Ishikawa (cell line): ENCODE data around the gene IP6K1.

Source experiments
- CEBPB ChIP-seq: IDR thresholded peaks from 2 replicates; pipeline ENCODE4 v1.6.1; 2012
- CREB1 ChIP-seq: IDR thresholded peaks from 2 replicates; pipeline ENCODE4 v1.6.1; 2012; ENCODE audit warnings: low read depth
- EGR1 ChIP-seq: IDR thresholded peaks from 2 replicates; pipeline ENCODE4 v1.6.1; 2012
- EP300 ChIP-seq: IDR thresholded peaks from 2 replicates; pipeline ENCODE4 v1.6.1; 2012; ENCODE audit warnings: borderline replicate concordance
- FOXM1 ChIP-seq: IDR thresholded peaks from 2 replicates; pipeline ENCODE4 v1.6.1; 2012; ENCODE audit warnings: low read depth, borderline replicate concordance
- MAX ChIP-seq: IDR thresholded peaks from 2 replicates; pipeline ENCODE4 v1.6.1; 2012
- NFIC ChIP-seq: IDR thresholded peaks from 2 replicates; pipeline ENCODE4 v1.6.1; 2012
- RAD21 ChIP-seq: IDR thresholded peaks from 2 replicates; pipeline ENCODE4 v1.6.1; 2012; ENCODE audit warnings: low read depth
- TAF1 ChIP-seq: IDR thresholded peaks from 2 replicates; pipeline ENCODE4 v1.6.1; 2012; ENCODE audit warnings: low read depth, mild to moderate bottlenecking
- TCF12 ChIP-seq: IDR thresholded peaks from 2 replicates; pipeline ENCODE4 v1.6.1; 2012; ENCODE audit warnings: low read depth
- TEAD4 ChIP-seq: IDR thresholded peaks from 2 replicates; pipeline ENCODE4 v1.6.1; 2012
- YY1 ChIP-seq: IDR thresholded peaks from 2 replicates; pipeline ENCODE4 v1.6.1; 2012; ENCODE audit warnings: low read depth
- ZBTB7A ChIP-seq: IDR thresholded peaks from 2 replicates; pipeline ENCODE4 v1.6.1; 2012; ENCODE audit warnings: low read depth
- TF ChIP-seq, protein P1 (sequence below): IDR thresholded peaks from 2 replicates; pipeline ENCODE4 v1.6.1; 2012
- TF ChIP-seq, protein P2 (sequence below): IDR thresholded peaks from 2 replicates; pipeline ENCODE4 v1.6.1; 2012; ENCODE audit warnings: low read depth, mild to moderate bottlenecking

Gene IP6K1

GRCh38 chr3:49803465-49804140 is 17.3 kb upstream of the IP6K1 start:
- TF ChIP-seq, protein P1, sequence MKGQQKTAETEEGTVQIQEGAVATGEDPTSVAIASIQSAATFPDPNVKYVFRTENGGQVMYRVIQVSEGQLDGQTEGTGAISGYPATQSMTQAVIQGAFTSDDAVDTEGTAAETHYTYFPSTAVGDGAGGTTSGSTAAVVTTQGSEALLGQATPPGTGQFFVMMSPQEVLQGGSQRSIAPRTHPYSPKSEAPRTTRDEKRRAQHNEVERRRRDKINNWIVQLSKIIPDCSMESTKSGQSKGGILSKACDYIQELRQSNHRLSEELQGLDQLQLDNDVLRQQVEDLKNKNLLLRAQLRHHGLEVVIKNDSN, result no peak
- TF ChIP-seq EGR1 (no peak), TEAD4 (0 out of 2 replicates have a peak, but pooled peaks have one; percentile 34), MAX (0 out of 2 replicates have a peak, but pooled peaks have one; percentile 12), RAD21 (no peak)

DNA sequence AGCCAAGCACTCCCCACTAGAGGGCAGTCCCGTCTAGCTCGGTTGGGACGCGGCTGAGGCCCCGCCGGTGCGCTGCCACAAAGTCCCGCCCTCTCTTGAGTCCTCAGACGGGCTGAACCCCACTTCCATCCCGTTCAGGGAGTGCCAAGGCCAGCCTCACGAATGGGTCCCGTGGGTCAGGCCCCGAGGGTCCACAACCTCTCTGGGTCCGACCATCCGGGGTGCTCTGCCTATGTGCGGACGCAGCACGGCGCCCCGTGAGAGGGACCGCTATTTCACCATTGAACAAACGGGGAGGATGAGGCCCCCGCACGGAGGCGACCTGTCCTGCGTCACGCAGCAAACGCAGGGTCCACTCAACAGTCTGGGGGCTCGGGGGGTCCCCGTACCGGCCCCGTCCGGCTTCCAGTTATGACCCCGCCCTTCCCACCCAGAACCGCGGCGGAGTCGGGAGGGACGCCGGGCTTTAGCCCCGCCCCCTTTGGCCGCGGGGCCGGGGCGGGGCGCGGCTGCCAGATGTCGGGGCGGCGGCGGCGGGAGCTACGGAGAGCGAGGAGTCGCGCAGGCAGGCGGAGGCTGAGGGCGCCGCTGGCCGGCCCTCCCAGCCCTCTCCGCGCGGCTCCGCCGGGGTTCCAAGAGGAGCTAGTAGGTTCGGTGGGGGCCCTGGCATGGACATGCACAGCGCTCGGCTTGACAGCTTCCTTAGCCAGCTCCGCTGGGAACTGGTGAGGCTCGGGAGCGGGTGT is 16.6 kb upstream of the IP6K1 start, which contains the start of gene INKA1:
Gene INKA1, plus strand, starts transcription at position 543 of the 746 bp plus-strand sequence. Its CDS starts 132 bp downstream, at position 675.
- TF ChIP-seq, protein P1, result no peak
- no peak for TF ChIP-seq CEBPB
- TF ChIP-seq EGR1, result no peak
- TF ChIP-seq, protein P2, sequence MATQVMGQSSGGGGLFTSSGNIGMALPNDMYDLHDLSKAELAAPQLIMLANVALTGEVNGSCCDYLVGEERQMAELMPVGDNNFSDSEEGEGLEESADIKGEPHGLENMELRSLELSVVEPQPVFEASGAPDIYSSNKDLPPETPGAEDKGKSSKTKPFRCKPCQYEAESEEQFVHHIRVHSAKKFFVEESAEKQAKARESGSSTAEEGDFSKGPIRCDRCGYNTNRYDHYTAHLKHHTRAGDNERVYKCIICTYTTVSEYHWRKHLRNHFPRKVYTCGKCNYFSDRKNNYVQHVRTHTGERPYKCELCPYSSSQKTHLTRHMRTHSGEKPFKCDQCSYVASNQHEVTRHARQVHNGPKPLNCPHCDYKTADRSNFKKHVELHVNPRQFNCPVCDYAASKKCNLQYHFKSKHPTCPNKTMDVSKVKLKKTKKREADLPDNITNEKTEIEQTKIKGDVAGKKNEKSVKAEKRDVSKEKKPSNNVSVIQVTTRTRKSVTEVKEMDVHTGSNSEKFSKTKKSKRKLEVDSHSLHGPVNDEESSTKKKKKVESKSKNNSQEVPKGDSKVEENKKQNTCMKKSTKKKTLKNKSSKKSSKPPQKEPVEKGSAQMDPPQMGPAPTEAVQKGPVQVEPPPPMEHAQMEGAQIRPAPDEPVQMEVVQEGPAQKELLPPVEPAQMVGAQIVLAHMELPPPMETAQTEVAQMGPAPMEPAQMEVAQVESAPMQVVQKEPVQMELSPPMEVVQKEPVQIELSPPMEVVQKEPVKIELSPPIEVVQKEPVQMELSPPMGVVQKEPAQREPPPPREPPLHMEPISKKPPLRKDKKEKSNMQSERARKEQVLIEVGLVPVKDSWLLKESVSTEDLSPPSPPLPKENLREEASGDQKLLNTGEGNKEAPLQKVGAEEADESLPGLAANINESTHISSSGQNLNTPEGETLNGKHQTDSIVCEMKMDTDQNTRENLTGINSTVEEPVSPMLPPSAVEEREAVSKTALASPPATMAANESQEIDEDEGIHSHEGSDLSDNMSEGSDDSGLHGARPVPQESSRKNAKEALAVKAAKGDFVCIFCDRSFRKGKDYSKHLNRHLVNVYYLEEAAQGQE, result no peak
- TF ChIP-seq NFIC, result no peak; the same call in 1 of the 2 replicates
- TF ChIP-seq RAD21, result peak; percentile 89
- no peak for TF ChIP-seq TCF12
- TF ChIP-seq EP300, result no peak; the same call in 1 of the 2 replicates
- TF ChIP-seq MAX, result peak; percentile 43
- 0 out of 2 replicates have a peak, but pooled peaks have one; percentile 15 for TF ChIP-seq YY1
- no peak for TF ChIP-seq CREB1
- no peak for TF ChIP-seq TAF1
- TF ChIP-seq ZBTB7A, result peak; percentile 76; the same call in 1 of the 2 replicates
- no peak for TF ChIP-seq FOXM1
- TF ChIP-seq TEAD4, result no peak

DNA sequence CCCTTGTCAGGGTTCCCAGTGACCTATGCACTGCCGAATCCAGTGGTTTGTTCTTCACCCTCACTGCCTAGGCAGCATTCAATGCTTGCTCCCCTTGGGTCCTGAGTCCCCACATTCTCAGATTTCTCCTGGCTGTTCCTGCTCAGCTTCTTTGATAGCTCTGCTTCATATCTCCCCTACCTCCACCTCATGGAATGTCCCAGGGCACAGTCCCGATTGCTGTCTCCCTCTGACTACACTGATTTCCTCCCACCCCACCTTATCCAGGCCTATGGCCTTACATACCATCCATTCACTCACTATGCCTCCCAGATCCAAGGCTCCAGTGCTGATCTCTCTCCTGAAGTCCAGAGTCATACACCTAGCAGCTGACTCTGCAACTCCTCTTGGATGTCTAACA is 14.8 kb upstream of the IP6K1 start:
- TF ChIP-seq FOXM1 (no peak), MAX (no peak), TCF12 (no peak), RAD21 (no peak), TEAD4 (no peak), TAF1 (no peak), CREB1 (no peak), CEBPB (no peak), EGR1 (no peak), YY1 (no peak), NFIC (no peak)
- TF ChIP-seq, protein P1, result no peak

DNA sequence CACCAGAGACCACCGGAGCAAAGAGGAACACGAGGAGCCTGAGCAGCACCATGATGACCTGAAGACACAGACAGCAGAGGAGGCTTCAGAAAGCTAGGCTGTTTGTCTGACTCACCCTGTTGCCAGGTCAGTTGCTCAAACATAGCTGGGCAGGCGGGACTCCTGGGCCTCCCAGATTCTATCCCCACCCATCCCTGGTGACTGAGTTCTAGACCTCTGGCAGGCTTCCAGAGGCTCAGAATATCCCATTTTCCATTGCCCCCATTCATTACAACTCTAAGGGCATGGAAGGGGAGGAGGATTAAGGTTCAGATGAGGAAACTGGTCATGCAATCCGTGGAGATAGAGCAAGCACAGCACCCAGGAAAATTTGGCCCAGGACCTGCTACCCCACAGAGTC is 13.4 kb upstream of the IP6K1 start, which contains the start of gene CDHR4:
Gene CDHR4, minus strand, starts transcription at position 113 of the 400 bp plus-strand sequence. Its CDS starts 61 bp downstream, at position 52.
- TF ChIP-seq, protein P1, result no peak
- TF ChIP-seq TEAD4 (no peak), NFIC (no peak), ZBTB7A (no peak), TCF12 (no peak)

DNA sequence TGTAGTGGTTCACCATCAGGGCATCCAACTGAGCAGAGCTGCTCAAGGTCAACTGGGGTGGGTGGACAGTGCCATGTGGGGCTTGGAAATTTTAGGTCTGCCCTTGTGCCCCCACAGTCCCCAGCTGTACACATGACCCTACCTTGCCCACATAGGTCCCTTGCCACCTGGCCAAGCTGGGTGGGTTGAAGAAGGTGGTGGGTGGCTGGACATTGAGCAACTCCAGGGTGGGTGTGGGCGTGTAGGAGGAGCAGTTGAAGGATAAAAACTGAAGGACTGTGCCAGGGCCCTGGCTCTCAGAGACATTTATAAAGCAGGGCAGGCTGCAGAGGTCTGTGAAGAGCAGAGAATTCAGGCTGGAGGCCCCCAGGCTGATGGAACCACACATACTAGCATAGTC is 12.8 kb upstream of the IP6K1 start:
- TF ChIP-seq EP300 (no peak), TAF1 (no peak), TCF12 (no peak), CEBPB (no peak), YY1 (no peak), TEAD4 (no peak), FOXM1 (no peak), ZBTB7A (no peak), RAD21 (no peak)
- TF ChIP-seq, protein P2, result no peak
- TF ChIP-seq, protein P1, result no peak
